Liver (tissue), 9 donors: ENCODE measurements around the gene PIPOX. TPM values are rescaled to one million over a fixed set of nuclear protein-coding genes. Genes with fewer than 3 reads are reported as not detected.

Source experiments
- DNase-seq: peaks from one replicate; pipeline ENCODE4 v3.0.0-alpha.2; 2017; ENCODE audit warnings: low spot score
- H3K27ac ChIP-seq, 2 donors: one replicate each; pipeline ENCODE4 v1.7.0; 2013; ENCODE audit warnings: inconsistent platforms in 2 of 2, low read length in 2 of 2, control low read depth in 1 of 2, low read depth in 1 of 2, mild to moderate bottlenecking in 1 of 2
- H3K27me3 ChIP-seq, 4 donors: one replicate each; pipeline versions ENCODE4 v1.6.1 to v1.7.0; 2013; ENCODE audit warnings: low read length in 3 of 4, inconsistent platforms in 1 of 4, mild to moderate bottlenecking in 1 of 4, moderate library complexity in 1 of 4; ENCODE audit not compliant: control insufficient read depth in 4 of 4, insufficient read depth in 4 of 4
- H3K36me3 ChIP-seq, 4 donors: one replicate each; pipeline versions ENCODE4 v1.6.1 to v1.7.0; 2013; ENCODE audit warnings: low read length in 3 of 4, mild to moderate bottlenecking in 3 of 4, low read depth in 1 of 4, moderate library complexity in 1 of 4; ENCODE audit not compliant: control insufficient read depth in 4 of 4, insufficient read depth in 3 of 4
- H3K4me1 ChIP-seq, 4 donors: one replicate each; pipeline versions ENCODE4 v1.6.1 to v1.7.0; 2013; ENCODE audit warnings: low read length in 3 of 4, mild to moderate bottlenecking in 3 of 4, moderate library complexity in 1 of 4; ENCODE audit not compliant: control insufficient read depth in 4 of 4, insufficient read depth in 4 of 4
- H3K4me3 ChIP-seq, 3 donors: one replicate each; pipeline versions ENCODE4 v1.6.1 to v1.7.0; 2013; ENCODE audit warnings: low read length in 3 of 3, control low read depth in 1 of 3, low read depth in 1 of 3, mild to moderate bottlenecking in 1 of 3
- H3K9ac ChIP-seq, 2 donors: one replicate each; pipeline ENCODE4 v1.7.0; 2013; ENCODE audit warnings: low read length in 2 of 2, mild to moderate bottlenecking in 2 of 2, moderate library complexity in 2 of 2, control low read depth in 1 of 2, low read depth in 1 of 2
- H3K9me3 ChIP-seq, 4 donors: one replicate each; pipeline versions ENCODE4 v1.6.1 to v1.7.0; 2013; ENCODE audit warnings: low read length in 3 of 4; ENCODE audit not compliant: control insufficient read depth in 4 of 4
- EGR1 ChIP-seq, 2 donors: IDR thresholded peaks; 2 replicates each; pipeline ENCODE4 v1.6.1; 2016 to 2018; ENCODE audit warnings: antibody characterized with exemption in 2 of 2, low read depth in 2 of 2
- FOXA1 ChIP-seq: IDR thresholded peaks from 2 replicates; pipeline ENCODE4 v1.6.1; 2016; ENCODE audit warnings: antibody characterized with exemption
- FOXA2 ChIP-seq: IDR thresholded peaks from 2 replicates; pipeline ENCODE4 v1.6.1; 2016; ENCODE audit warnings: antibody characterized with exemption
- GABPA ChIP-seq, 2 donors: IDR thresholded peaks in 1 of 2; conservative IDR thresholded peaks in 1 of 2; 2 replicates each; pipeline ENCODE4 v1.6.1; 2016; ENCODE audit warnings: antibody characterized with exemption in 2 of 2, mild to moderate bottlenecking in 1 of 2, moderate library complexity in 1 of 2
- HNF4A ChIP-seq, 2 donors: conservative IDR thresholded peaks; 2 replicates each; pipeline ENCODE4 v1.6.1; 2016; ENCODE audit warnings: antibody characterized with exemption in 2 of 2, mild to moderate bottlenecking in 2 of 2
- HNF4G ChIP-seq: IDR thresholded peaks from 2 replicates; pipeline ENCODE4 v1.6.1; 2016; ENCODE audit warnings: antibody characterized with exemption
- JUND ChIP-seq, 2 donors: IDR thresholded peaks; 2 replicates each; pipeline ENCODE4 v1.6.1; 2016; ENCODE audit warnings: antibody characterized with exemption in 2 of 2
- NR2F2 ChIP-seq: IDR thresholded peaks from 2 replicates; pipeline ENCODE4 v1.6.1; 2016; ENCODE audit warnings: antibody characterized with exemption
- RAD21 ChIP-seq, 2 donors: IDR thresholded peaks; 2 replicates each; pipeline ENCODE4 v1.6.1; 2016; ENCODE audit warnings: antibody characterized with exemption in 2 of 2, mild to moderate bottlenecking in 2 of 2
- RXRA ChIP-seq, 2 donors: IDR thresholded peaks; 2 replicates each; pipeline ENCODE4 v1.6.1; 2017 to 2018; ENCODE audit warnings: antibody characterized with exemption in 2 of 2, mild to moderate bottlenecking in 1 of 2
- TAF1 ChIP-seq: conservative IDR thresholded peaks from 2 replicates; pipeline ENCODE4 v1.6.1; 2016; ENCODE audit warnings: antibody characterized with exemption, mild to moderate bottlenecking
- YY1 ChIP-seq: IDR thresholded peaks from 2 replicates; pipeline ENCODE4 v1.6.1; 2016; ENCODE audit warnings: antibody characterized with exemption, mild to moderate bottlenecking
- WGBS: extraction: QIAGEN DNeasy Blood & Tissue Kit; methylation state at CpG from one replicate; pipeline ENCODE4 v1.1.7; 2013; 5-methylcytosine and 5-hydroxymethylcytosine counted together
- polyA plus RNA-seq, 2 donors: library from polyadenylated mRNA; stranded (reverse) in 1 of 2; unstranded in 1 of 2; fragments of 200-250 nt in 1 of 2; fragments of >200 nt in 1 of 2; fragmentation: Nextera tagmentation in 1 of 2; extraction: Ambion mirVana in 1 of 2; gene quantifications; one replicate each; pipeline versions ENCODE4 v1.2.1 to v1.2.3, GENCODE V29; 2013 to 2015
- total RNA-seq, 2 donors: library from RNA; depleted of rRNA; stranded (reverse); fragments of >200 nt; gene quantifications; one replicate each; pipeline ENCODE4 v1.2.3, GENCODE V29; 2014
- TF ChIP-seq, protein P1 (sequence below): IDR thresholded peaks from 2 replicates; pipeline ENCODE4 v1.6.1; 2016; ENCODE audit warnings: antibody characterized with exemption, mild to moderate bottlenecking
- TF ChIP-seq, protein P2 (sequence below): IDR thresholded peaks from 2 replicates; pipeline ENCODE4 v1.6.1; 2016; ENCODE audit warnings: antibody characterized with exemption
- TF ChIP-seq, protein P3 (sequence below): IDR thresholded peaks from 2 replicates; pipeline ENCODE4 v1.6.1; 2016; ENCODE audit warnings: antibody characterized with exemption
- TF ChIP-seq, protein P4 (sequence below): IDR thresholded peaks from 2 replicates; pipeline ENCODE4 v1.6.1; 2016; ENCODE audit warnings: antibody characterized with exemption
- TF ChIP-seq, protein P5 (sequence below): fragments of 150-350 bp; IDR thresholded peaks from 2 replicates; pipeline ENCODE4 v1.5.1; 2017; ENCODE audit warnings: improper control_type of control experiment, low read depth, low read length; ENCODE audit not compliant: missing input control
- donor health status: healthy.
- donor health status: healthy.
- donor health status: healthy.
- donor health status: healthy.
- donor health status: healthy.

The PIPOX gene
- total and polyA plus RNA-seq, 4 donors, result 19.3 to 227 (median 158) TPM

DNA sequence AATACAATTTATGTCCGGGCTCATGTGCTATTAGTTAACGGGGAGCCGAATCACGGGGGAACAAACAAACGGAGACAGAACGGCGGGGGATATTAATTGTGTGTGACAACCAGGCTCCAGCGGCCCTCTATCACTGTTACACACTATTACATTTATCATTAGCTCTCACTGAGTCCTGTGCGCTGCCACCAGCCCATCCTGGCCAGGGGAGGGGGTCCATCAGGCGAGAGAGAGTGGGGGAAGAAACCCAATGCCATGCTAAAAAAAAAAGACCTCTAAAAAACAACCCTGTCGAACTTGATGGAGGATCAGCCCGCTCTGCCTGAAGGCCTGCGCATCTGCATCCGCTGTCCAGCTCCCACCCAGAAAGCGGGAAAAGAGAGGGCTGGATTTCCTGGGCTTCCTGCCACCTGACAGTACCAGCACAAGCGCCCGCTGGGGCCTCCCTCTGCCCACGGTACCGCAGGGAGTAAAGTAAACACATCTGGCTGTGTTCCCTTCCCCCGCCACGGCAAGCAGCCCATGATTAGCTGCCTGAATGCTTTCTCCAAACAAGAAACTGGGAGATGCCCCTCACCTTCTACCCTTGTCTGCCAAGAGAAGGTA is 41.7 kb downstream of the PIPOX start:
- no peaks in the 10 kb centered on the region for H3K27me3 ChIP-seq
- TF ChIP-seq, protein P1, sequence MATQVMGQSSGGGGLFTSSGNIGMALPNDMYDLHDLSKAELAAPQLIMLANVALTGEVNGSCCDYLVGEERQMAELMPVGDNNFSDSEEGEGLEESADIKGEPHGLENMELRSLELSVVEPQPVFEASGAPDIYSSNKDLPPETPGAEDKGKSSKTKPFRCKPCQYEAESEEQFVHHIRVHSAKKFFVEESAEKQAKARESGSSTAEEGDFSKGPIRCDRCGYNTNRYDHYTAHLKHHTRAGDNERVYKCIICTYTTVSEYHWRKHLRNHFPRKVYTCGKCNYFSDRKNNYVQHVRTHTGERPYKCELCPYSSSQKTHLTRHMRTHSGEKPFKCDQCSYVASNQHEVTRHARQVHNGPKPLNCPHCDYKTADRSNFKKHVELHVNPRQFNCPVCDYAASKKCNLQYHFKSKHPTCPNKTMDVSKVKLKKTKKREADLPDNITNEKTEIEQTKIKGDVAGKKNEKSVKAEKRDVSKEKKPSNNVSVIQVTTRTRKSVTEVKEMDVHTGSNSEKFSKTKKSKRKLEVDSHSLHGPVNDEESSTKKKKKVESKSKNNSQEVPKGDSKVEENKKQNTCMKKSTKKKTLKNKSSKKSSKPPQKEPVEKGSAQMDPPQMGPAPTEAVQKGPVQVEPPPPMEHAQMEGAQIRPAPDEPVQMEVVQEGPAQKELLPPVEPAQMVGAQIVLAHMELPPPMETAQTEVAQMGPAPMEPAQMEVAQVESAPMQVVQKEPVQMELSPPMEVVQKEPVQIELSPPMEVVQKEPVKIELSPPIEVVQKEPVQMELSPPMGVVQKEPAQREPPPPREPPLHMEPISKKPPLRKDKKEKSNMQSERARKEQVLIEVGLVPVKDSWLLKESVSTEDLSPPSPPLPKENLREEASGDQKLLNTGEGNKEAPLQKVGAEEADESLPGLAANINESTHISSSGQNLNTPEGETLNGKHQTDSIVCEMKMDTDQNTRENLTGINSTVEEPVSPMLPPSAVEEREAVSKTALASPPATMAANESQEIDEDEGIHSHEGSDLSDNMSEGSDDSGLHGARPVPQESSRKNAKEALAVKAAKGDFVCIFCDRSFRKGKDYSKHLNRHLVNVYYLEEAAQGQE, result no peak
- TF ChIP-seq FOXA2, result no peak
- TF ChIP-seq GABPA (IDR thresholded peaks at IDR 0.05 in 1 of 2, conservative IDR thresholded peaks at IDR 0.05 in 1 of 2), result no peak
- TF ChIP-seq YY1, result no peak
- no peak for TF ChIP-seq FOXA1
- TF ChIP-seq, protein P2, sequence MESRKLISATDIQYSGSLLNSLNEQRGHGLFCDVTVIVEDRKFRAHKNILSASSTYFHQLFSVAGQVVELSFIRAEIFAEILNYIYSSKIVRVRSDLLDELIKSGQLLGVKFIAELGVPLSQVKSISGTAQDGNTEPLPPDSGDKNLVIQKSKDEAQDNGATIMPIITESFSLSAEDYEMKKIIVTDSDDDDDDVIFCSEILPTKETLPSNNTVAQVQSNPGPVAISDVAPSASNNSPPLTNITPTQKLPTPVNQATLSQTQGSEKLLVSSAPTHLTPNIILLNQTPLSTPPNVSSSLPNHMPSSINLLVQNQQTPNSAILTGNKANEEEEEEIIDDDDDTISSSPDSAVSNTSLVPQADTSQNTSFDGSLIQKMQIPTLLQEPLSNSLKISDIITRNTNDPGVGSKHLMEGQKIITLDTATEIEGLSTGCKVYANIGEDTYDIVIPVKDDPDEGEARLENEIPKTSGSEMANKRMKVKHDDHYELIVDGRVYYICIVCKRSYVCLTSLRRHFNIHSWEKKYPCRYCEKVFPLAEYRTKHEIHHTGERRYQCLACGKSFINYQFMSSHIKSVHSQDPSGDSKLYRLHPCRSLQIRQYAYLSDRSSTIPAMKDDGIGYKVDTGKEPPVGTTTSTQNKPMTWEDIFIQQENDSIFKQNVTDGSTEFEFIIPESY, result no peak
- TF ChIP-seq RAD21 (IDR thresholded peaks at IDR 0.05), result no peak
- TF ChIP-seq RXRA (IDR thresholded peaks at IDR 0.05), result no peak
- no peak for TF ChIP-seq JUND (IDR thresholded peaks at IDR 0.05)
- TF ChIP-seq, protein P3, sequence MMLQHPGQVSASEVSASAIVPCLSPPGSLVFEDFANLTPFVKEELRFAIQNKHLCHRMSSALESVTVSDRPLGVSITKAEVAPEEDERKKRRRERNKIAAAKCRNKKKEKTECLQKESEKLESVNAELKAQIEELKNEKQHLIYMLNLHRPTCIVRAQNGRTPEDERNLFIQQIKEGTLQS, result no peak
- H3K9me3 ChIP-seq, result no peaks in the 10 kb centered on the region
- no peak overlapping the region for H3K9ac ChIP-seq
- H3K4me3 ChIP-seq, result no peak overlapping the region
- WGBS, result 81% methylated on average over 21 of the region's 21 CpGs
- no peaks in the 10 kb centered on the region for H3K4me1 ChIP-seq
- H3K27ac ChIP-seq, result no peak overlapping the region
- H3K36me3 ChIP-seq, result peaks cover 21 to 77% (median 65%) of the 10 kb centered on the region in 4 donors
- no peak for DNase-seq

DNA sequence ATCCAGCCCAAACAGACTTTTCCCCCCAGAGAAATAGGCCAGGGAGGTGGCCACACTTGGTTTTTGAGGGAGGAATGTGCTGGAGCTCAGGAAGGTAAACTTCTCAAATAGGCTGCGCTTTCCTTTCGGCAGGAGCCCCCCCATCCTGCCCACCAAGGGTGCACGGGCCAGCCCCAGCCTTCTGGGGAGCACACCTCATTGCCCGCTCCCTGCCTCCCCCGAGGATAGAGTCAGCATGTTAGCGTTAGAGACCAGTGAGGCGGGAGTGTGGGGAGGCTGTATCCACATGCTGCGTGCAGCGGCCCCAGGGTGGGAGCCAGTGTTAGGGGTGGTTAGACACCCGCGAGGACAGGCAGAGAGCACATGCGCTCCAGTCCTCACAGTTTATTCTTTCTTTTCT is 42.3 kb downstream of the PIPOX start:
- TF ChIP-seq RAD21 (IDR thresholded peaks at IDR 0.05), result no peak
- TF ChIP-seq TAF1, result no peak
- TF ChIP-seq, protein P3, result no peak
- no peak for TF ChIP-seq RXRA (IDR thresholded peaks at IDR 0.05)
- no peak for TF ChIP-seq GABPA (IDR thresholded peaks at IDR 0.05 in 1 of 2, conservative IDR thresholded peaks at IDR 0.05 in 1 of 2)
- TF ChIP-seq NR2F2, result no peak
- TF ChIP-seq, protein P4, sequence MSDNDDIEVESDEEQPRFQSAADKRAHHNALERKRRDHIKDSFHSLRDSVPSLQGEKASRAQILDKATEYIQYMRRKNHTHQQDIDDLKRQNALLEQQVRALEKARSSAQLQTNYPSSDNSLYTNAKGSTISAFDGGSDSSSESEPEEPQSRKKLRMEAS, result no peak
- TF ChIP-seq, protein P5, sequence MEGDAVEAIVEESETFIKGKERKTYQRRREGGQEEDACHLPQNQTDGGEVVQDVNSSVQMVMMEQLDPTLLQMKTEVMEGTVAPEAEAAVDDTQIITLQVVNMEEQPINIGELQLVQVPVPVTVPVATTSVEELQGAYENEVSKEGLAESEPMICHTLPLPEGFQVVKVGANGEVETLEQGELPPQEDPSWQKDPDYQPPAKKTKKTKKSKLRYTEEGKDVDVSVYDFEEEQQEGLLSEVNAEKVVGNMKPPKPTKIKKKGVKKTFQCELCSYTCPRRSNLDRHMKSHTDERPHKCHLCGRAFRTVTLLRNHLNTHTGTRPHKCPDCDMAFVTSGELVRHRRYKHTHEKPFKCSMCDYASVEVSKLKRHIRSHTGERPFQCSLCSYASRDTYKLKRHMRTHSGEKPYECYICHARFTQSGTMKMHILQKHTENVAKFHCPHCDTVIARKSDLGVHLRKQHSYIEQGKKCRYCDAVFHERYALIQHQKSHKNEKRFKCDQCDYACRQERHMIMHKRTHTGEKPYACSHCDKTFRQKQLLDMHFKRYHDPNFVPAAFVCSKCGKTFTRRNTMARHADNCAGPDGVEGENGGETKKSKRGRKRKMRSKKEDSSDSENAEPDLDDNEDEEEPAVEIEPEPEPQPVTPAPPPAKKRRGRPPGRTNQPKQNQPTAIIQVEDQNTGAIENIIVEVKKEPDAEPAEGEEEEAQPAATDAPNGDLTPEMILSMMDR, result no peak
- no peak for TF ChIP-seq HNF4G
- TF ChIP-seq HNF4A (conservative IDR thresholded peaks at IDR 0.05), result no peak
- TF ChIP-seq, protein P1, result no peak
- TF ChIP-seq FOXA1, result no peak
- TF ChIP-seq, protein P2, result no peak
- no peak for TF ChIP-seq FOXA2
- no peak for TF ChIP-seq JUND (IDR thresholded peaks at IDR 0.05)
- TF ChIP-seq EGR1 (IDR thresholded peaks at IDR 0.05; ENCODE audit: low read depth in 2 of 2), result no peak
- H3K9me3 ChIP-seq, result no peaks in the 10 kb centered on the region
- H3K27ac ChIP-seq, result no peak overlapping the region
- H3K4me3 ChIP-seq, result no peak overlapping the region
- H3K9ac ChIP-seq, result no peak overlapping the region
- H3K4me1 ChIP-seq, result no peaks in the 10 kb centered on the region
- WGBS, result 93% methylated on average over 12 of the region's 12 CpGs
- no peak for DNase-seq
- peaks cover 18 to 79% (median 69%) of the 10 kb centered on the region in 4 donors for H3K36me3 ChIP-seq
- H3K27me3 ChIP-seq, result no peaks in the 10 kb centered on the region
